Fibroblast of lung (primary cell): ENCODE data around the gene TLR6.

Experiments used
- EZH2 ChIP-seq: IDR thresholded peaks from 2 replicates; pipeline ENCODE4 v1.5.1; 2012; ENCODE audit warnings: low read length, control low read depth, mild to moderate bottlenecking; ENCODE audit errors: missing control alignments
- TF ChIP-seq, protein P1 (sequence below), 2 donors: IDR thresholded peaks in 1 of 2; conservative IDR thresholded peaks in 1 of 2; 1 replicate in 1 of 2; 2 replicates in 1 of 2; pipeline ENCODE4 v1.5.1; 2011 to 2012; ENCODE audit warnings: low read length in 2 of 2, control low read depth in 1 of 2, inconsistent platforms in 1 of 2, low read depth in 1 of 2, mild to moderate bottlenecking in 1 of 2

DNA sequence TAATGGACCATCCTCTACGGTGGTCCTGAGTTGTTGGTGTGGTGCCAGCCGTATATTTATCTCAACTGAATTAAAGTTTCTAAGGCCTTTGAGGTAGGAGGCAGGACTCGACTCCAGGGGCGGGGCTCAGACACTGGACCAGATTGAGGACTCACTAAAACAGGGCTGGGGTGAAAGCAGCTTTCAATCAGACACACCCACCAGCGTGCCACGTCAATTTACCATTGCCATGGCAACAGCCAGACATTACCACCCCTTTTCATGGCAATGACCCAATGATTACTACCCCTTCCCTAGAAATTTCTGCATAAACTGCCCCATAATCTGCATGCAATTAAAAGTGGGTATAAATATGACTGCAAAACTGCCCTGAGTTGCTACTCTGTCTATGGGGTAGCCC lies 45.3 kb downstream of the TLR6 start:
- TF ChIP-seq, protein P1, sequence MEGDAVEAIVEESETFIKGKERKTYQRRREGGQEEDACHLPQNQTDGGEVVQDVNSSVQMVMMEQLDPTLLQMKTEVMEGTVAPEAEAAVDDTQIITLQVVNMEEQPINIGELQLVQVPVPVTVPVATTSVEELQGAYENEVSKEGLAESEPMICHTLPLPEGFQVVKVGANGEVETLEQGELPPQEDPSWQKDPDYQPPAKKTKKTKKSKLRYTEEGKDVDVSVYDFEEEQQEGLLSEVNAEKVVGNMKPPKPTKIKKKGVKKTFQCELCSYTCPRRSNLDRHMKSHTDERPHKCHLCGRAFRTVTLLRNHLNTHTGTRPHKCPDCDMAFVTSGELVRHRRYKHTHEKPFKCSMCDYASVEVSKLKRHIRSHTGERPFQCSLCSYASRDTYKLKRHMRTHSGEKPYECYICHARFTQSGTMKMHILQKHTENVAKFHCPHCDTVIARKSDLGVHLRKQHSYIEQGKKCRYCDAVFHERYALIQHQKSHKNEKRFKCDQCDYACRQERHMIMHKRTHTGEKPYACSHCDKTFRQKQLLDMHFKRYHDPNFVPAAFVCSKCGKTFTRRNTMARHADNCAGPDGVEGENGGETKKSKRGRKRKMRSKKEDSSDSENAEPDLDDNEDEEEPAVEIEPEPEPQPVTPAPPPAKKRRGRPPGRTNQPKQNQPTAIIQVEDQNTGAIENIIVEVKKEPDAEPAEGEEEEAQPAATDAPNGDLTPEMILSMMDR (conservative IDR thresholded peaks at IDR 0.05 in 1 of 2, IDR thresholded peaks at IDR 0.05 in 1 of 2; ENCODE audit: low read depth in 1 of 2, low read length in 2 of 2) = no peak
- no peak for TF ChIP-seq EZH2
